Left lung (tissue), 10 donors: Measurements from ENCODE around the gene GJC3. TPM values are rescaled to one million over a fixed set of nuclear protein-coding genes. Genes with fewer than 3 reads are reported as not detected.

Experiments
- ATAC-seq: fragments of 200-7000 bp; cut with Tn5 transposase; one replicate; pipeline ENCODE4 v1.9.1; 2020; ENCODE audit warnings: moderate library complexity
- DNase-seq, 4 donors: peaks; one replicate each; pipeline ENCODE4 v3.0.0-alpha.2; 2013 to 2020
- H3K27ac ChIP-seq, 2 donors: fragments of 200-600 bp; sonication (generic) in 1 of 2; one replicate each; pipeline versions ENCODE4 v1.5.0 to v1.8.0; 2020 to 2021
- H3K27me3 ChIP-seq, 2 donors: fragments of 200-600 bp; sonication (generic) in 1 of 2; one replicate each; pipeline versions ENCODE4 v1.5.0 to v1.8.0; 2020 to 2021
- H3K36me3 ChIP-seq, 2 donors: fragments of 200-600 bp; sonication (generic) in 1 of 2; one replicate each; pipeline versions ENCODE4 v1.5.0 to v1.8.0; 2020 to 2021
- H3K4me1 ChIP-seq, 2 donors: fragments of 200-600 bp; one replicate each; pipeline ENCODE4 v1.8.0; 2021
- H3K4me3 ChIP-seq, 2 donors: fragments of 200-600 bp; sonication (generic) in 1 of 2; one replicate each; pipeline versions ENCODE4 v1.5.0 to v1.8.0; 2020 to 2021; ENCODE audit warnings: mild to moderate bottlenecking in 1 of 2
- H3K9me3 ChIP-seq, 2 donors: fragments of 200-600 bp; sonication (generic) in 1 of 2; one replicate each; pipeline versions ENCODE4 v1.5.0 to v1.8.0; 2020 to 2021
- intact Hi-C, 2 donors: fragments of 100-400 bp; cut with DNase I; formaldehyde crosslinking; loops; one replicate each; pipeline versions ENCODE4 v1.11.2 to v1.14.2; 2022
- polyA plus RNA-seq, 6 donors: library from polyadenylated mRNA; unstranded; fragments of 120-200 nt; gene quantifications; one replicate each; pipeline ENCODE4 v1.2.1, GENCODE V29; 2013; ENCODE audit not compliant: insufficient read length in 6 of 6
- total RNA-seq, 2 donors: library from RNA; stranded (reverse); fragmentation: NEBNext Ultra II Directional; extraction: Animal tissue kit (Norgen Biotek cat#: 25700); gene quantifications; one replicate each; pipeline ENCODE4 v1.2.1, GENCODE V29; 2021
- TF ChIP-seq, protein P1 (sequence below), 2 donors: fragments of 200-600 bp; sonication (generic) in 1 of 2; IDR thresholded peaks; one replicate each; pipeline versions ENCODE4 v1.5.0 to v1.8.0; 2021; ENCODE audit warnings: antibody characterized with exemption in 2 of 2
- donor health status: DM: no; HTN: yes; CAD: no.
- donor health status: DM: no; HTN: no; CAD: no.

GJC3 gene
- total and polyA plus RNA-seq, 8 donors, result 0.24 to 1.3 (median 1.1) TPM; not detected in 1

- peaks cover 22 to 31% of the 10 kb centered on the region in 2 donors for H3K4me1 ChIP-seq
- H3K4me3 ChIP-seq, result peak overlapping the region; percentile 78 to 92
- H3K9me3 ChIP-seq, result no peaks in the 10 kb centered on the region
- ATAC-seq, result no peak
- H3K36me3 ChIP-seq, result peaks cover 0 to 25% of the 10 kb centered on the region in 2 donors
- no peak for DNase-seq
- peak overlapping the region; percentile 90 to 94 for H3K27ac ChIP-seq
- intact Hi-C loops, result loop anchor here in 1 of 2 donors (10.0 kb wide), 1 partner anchor 55 kb away; the partner anchor contains the start of gene AZGP1
- H3K27me3 ChIP-seq, result no peaks in the 10 kb centered on the region
- TF ChIP-seq, protein P1, sequence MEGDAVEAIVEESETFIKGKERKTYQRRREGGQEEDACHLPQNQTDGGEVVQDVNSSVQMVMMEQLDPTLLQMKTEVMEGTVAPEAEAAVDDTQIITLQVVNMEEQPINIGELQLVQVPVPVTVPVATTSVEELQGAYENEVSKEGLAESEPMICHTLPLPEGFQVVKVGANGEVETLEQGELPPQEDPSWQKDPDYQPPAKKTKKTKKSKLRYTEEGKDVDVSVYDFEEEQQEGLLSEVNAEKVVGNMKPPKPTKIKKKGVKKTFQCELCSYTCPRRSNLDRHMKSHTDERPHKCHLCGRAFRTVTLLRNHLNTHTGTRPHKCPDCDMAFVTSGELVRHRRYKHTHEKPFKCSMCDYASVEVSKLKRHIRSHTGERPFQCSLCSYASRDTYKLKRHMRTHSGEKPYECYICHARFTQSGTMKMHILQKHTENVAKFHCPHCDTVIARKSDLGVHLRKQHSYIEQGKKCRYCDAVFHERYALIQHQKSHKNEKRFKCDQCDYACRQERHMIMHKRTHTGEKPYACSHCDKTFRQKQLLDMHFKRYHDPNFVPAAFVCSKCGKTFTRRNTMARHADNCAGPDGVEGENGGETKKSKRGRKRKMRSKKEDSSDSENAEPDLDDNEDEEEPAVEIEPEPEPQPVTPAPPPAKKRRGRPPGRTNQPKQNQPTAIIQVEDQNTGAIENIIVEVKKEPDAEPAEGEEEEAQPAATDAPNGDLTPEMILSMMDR (IDR thresholded peaks at IDR 0.05), result no peak
These were observed 9.7 kb downstream of the GJC3 start for GRCh38 chr7:99919814-99920112.

- Histone ChIP-seq H3K9me3 (no peaks in the 10 kb centered on the region), H3K27me3 (no peaks in the 10 kb centered on the region), H3K36me3 (peaks cover 0 to 26% of the 10 kb centered on the region in 2 donors), H3K4me3 (peak within 1 kb of the TSS; percentile 78 to 92), H3K4me1 (peaks cover 22 to 31% of the 10 kb centered on the region in 2 donors), H3K27ac (peak within 1 kb of the TSS; percentile 90 to 94)
- DNase-seq (peak; percentile 83 to 97 (median 92)), ATAC-seq (peak; percentile 100)
- TF ChIP-seq, protein P1 (IDR thresholded peaks at IDR 0.05), result no peak
- intact Hi-C loops, result no loop called here
These were observed 10.2 kb downstream of the GJC3 start, which contains the start of gene TRIM4 for GRCh38 chr7:99918959-99919813. Gene TRIM4, minus strand, starts transcription at chr7:99919530. Its CDS starts 129 bp downstream, at chr7:99919401.

DNA sequence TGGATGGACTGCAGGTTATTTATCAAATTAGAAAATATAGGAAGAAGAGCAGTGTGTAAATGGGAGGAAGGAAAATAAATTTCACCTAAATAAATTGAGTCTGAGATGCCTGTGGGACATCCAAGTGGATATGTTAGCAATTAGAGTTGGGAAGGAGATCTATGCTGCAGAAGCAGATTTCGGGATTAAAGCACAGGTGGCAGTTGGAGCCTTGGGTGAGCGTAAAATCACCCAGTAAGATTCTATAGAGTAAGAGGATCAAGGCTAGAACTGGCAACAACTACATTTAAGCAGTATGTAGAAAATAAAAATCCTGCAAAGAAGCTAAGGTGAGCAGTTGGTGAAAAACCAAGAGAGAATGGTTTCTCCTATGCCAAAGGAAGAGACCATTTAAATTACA is 18.4 kb downstream of the GJC3 start:
- no peaks in the 10 kb centered on the region for H3K27me3 ChIP-seq
- H3K27ac ChIP-seq, result no peak overlapping the region
- ATAC-seq (no peak), DNase-seq (no peak)
- peaks cover 0 to 20% of the 10 kb centered on the region in 2 donors for H3K4me1 ChIP-seq
- peaks cover 0 to 57% of the 10 kb centered on the region in 2 donors for H3K36me3 ChIP-seq
- no peak overlapping the region for H3K4me3 ChIP-seq
- intact Hi-C loops, result no loop called here
- H3K9me3 ChIP-seq, result no peaks in the 10 kb centered on the region
- TF ChIP-seq, protein P1 (IDR thresholded peaks at IDR 0.05), result no peak

DNA sequence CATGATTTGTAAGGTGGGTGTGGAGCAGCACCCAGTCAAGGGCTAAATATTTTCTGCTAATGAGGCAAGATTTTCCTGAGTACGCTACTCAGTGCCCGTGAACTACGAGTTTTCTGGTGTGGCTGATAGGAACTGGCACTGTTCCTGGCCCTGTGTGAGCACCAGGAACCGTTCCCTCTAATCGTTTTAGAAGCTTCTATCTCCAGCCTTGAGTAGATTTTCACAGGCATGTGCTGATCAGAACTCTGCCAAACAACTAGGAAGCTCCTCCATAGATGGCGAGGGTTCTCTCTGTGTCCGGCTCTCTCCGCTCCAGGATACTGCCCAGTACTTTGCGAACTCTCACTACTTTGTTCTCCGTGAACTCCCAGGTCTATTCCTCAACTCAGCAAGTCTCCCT is 27.8 kb downstream of the GJC3 start:
- no peak for DNase-seq
- Histone ChIP-seq H3K4me3 (no peak overlapping the region), H3K36me3 (peaks cover 0 to 91% of the 10 kb centered on the region in 2 donors), H3K27ac (no peak overlapping the region), H3K4me1 (no peaks in the 10 kb centered on the region), H3K27me3 (no peaks in the 10 kb centered on the region), H3K9me3 (no peaks in the 10 kb centered on the region)
- ATAC-seq, result no peak
- intact Hi-C loops, result no loop called here
- TF ChIP-seq, protein P1 (IDR thresholded peaks at IDR 0.05), result no peak

DNA sequence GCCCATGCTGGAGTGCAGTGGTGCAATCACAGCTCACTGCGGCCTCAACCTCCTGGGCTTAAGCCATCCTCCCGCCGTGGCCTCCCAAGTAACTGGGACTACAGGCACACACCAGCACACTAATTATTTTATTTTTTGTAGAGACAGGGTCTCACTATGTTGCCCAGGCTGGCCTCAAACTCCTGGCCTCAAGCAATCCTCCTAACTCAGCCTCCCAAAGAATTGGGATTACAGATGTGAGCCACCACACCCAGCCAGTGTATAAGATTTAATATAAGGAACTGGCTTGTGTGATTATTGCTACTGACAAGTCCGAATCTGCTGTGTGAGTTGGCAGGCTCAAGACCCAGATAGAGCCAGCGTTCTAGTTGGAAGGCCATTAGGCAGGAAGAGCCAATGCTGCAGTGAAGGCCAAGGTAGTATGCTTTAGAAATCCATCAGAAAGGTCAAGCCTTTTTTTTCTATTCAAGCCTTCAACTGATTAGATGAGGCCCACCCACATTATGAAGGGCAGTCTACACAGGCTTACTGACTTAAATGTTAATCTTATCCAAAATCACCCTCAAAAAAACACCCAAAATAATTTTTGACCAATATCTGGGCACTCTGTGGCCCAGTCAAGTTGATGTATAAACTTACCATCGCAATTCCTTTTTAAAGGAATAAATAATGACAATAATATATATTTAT is 29.4 kb downstream of the GJC3 start:
- H3K9me3 ChIP-seq, result no peaks in the 10 kb centered on the region
- TF ChIP-seq, protein P1 (IDR thresholded peaks at IDR 0.05), result no peak
- ATAC-seq (no peak), DNase-seq (no peak)
- no peaks in the 10 kb centered on the region for H3K4me1 ChIP-seq
- H3K4me3 ChIP-seq, result no peak overlapping the region
- intact Hi-C loops, result no loop called here
- peaks cover 0 to 75% of the 10 kb centered on the region in 2 donors for H3K36me3 ChIP-seq
- H3K27ac ChIP-seq, result no peak overlapping the region
- H3K27me3 ChIP-seq, result no peaks in the 10 kb centered on the region
